ENCODE results near the gene SON.
"Not testable (repeated sequence)": the region's sequence is repeated elsewhere in the genome, so short reads cannot be mapped to it uniquely, and the experiment has no call there.

The SON gene, protein sequence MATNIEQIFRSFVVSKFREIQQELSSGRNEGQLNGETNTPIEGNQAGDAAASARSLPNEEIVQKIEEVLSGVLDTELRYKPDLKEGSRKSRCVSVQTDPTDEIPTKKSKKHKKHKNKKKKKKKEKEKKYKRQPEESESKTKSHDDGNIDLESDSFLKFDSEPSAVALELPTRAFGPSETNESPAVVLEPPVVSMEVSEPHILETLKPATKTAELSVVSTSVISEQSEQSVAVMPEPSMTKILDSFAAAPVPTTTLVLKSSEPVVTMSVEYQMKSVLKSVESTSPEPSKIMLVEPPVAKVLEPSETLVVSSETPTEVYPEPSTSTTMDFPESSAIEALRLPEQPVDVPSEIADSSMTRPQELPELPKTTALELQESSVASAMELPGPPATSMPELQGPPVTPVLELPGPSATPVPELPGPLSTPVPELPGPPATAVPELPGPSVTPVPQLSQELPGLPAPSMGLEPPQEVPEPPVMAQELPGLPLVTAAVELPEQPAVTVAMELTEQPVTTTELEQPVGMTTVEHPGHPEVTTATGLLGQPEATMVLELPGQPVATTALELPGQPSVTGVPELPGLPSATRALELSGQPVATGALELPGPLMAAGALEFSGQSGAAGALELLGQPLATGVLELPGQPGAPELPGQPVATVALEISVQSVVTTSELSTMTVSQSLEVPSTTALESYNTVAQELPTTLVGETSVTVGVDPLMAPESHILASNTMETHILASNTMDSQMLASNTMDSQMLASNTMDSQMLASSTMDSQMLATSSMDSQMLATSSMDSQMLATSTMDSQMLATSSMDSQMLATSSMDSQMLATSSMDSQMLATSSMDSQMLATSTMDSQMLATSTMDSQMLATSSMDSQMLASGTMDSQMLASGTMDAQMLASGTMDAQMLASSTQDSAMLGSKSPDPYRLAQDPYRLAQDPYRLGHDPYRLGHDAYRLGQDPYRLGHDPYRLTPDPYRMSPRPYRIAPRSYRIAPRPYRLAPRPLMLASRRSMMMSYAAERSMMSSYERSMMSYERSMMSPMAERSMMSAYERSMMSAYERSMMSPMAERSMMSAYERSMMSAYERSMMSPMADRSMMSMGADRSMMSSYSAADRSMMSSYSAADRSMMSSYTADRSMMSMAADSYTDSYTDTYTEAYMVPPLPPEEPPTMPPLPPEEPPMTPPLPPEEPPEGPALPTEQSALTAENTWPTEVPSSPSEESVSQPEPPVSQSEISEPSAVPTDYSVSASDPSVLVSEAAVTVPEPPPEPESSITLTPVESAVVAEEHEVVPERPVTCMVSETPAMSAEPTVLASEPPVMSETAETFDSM (N-terminal part only)

GRCh38 chr21:33542640-33543504 lies at the start of gene SON:
Gene SON, plus strand, starts transcription at chr21:33543038. Its CDS starts 55 bp downstream, at chr21:33543093.
- DNase-seq = peak; percentile 90 to 100 (median 99)

DNA sequence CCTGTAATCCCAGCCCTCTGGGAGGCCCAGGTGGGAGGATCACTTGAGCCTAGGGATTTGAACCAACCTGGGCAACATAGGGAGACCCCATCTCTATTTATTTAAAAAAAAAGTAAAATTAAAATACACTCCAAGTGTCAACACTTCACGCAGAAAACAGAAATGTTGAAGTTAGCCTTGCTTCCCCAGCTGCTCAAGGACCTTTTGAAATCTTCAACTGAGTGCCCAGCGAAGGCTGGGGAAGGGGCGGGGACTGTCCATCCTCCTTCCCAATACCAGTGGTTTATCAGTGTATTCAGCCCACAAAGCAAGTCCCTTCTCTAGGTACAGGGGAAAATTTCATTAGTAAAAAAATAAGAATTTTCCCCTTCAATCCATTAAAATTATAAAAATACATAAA lies 49.1 kb upstream of the SON start:
- no peak for DNase-seq

DNA sequence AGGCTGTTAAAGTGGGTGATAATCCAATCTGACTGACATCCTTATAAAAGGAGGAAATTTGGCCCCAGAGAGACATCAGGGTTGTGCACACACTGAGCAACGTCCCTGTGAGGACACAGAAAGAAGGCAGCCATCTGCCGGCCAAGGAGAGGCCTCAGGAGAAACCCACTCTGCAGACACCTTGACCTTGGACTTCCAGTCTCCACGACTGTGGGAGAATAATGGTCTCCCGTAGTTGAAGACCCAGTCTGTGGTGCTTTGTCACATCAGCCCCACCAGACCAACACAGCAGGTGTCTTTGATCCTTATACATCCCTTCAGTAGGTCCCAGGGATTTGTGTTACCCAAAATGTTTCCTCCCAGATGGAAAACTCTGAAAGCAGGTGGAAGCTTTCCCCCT lies 47.1 kb upstream of the SON start:
- DNase-seq = no peak

- DNase-seq = no peak
Observed at GRCh38 chr21:33496345-33496744, 46.5 kb upstream of the SON start.

- DNase-seq = no peak
Observed at GRCh38 chr21:33505833-33506232, 37.0 kb upstream of the SON start.

- DNase-seq = not testable (repeated sequence)
Observed at GRCh38 chr21:33507003-33507402, 35.8 kb upstream of the SON start.

DNA sequence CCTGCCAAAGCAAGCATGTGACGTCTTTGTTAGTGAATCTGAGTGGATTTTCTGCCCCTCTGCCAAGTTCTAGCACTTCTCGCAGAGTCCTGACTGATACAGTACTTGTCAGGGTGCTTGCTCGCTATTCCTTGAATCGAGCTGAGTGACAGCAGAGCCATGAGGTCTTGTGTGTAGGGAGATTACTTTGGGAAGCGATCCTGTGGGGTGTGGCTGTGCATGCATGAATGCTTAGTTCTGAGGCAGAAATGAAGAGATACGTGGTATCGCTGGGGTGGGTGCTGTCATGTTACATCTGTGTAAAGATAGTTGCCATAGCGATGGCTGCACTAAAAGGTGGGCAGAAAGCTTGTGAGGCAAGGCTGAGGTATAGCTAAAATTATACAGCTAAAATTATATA lies 32.0 kb upstream of the SON start:
- peak in 8 of 58 donors; percentile 1 to 45 (median 10) for DNase-seq

DNA sequence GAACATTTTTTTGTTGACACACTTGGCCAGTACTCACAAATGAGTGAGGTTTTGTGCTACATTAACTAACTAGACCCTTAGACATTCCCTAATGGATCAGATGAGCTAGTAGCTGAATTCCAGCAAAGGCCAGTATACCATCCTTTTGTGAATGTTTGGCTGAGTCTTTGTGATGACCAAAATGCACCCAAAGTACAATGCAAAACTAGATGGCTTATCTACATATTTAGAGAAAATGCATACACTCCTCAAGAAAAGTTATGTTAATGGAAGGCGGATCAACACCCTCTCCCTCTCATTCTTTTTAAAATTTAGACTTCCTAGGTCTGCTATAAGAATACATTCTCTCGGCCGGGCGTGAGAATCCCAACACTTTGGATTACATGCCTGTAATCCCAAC lies 31.2 kb upstream of the SON start:
- DNase-seq = no peak

DNA sequence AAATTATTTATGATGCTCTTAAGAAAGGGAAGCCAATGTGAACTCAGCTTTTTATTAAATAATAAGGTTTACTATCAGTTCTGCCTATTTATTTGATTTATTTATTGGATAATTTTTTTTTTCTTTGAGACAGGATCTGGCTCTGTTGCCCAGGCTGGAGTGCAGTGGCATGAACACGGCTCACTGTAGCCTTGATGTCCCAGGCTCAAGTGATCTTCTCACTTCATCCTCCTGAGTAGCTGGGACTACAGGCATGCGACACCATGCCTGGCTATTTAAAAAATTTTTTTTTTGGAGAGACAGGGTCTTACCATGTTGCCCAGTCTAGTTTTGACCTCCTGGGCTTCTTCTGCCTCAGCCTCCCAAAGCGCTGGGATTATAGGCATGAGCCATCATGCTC lies 30.4 kb upstream of the SON start:
- no peak for DNase-seq

GRCh38 chr21:33514229-33514628 lies 28.6 kb upstream of the SON start:
- no peak for DNase-seq

DNA sequence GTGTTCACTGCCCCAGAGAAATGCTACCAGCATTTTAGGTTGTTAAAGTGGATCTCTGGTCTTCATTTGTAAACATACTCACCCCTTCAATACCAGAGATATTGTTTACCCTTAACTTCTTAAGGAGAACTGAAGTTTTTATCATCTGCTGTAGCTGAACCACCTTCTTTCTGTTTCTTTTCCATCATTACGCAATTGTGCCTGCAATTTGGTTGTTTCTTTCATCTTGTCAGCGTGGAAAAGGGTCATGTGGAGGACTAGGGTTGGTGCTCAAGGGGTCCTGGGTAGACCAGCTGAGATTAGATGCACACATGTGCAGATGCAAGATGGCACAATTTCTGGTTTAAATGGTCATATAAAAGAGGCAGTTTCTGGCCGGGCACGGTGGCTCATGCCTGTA lies 23.9 kb upstream of the SON start:
- DNase-seq = no peak

DNA sequence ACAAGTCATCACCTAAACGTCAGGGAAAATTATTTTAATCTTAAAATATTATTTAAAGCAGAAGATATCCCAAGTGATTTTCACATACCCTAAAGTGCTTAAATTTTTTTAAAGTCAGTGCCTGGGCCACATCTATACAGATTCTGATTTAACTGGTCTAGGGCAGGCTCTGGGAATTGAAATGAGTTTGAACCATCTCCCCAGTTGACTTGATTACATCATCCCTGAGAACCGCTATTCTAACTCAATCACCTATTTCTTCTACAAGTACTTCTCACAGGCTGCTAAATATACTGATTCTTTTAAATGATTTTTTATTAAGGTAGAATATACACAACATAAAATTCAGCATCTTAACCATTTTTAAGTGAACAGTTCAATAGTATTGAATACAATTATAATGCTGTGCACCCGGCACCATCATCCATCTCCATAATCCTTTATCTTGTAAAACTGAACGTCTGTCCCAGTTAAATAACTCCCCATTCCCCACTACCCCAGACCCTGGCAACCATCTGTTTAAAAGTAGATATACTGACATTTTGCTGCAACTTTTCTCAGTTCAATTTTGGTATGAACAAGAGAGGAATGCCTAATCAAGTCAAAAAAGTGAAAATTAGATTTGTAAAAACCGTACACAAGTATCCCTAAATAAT lies 20.4 kb upstream of the SON start:
- DNase-seq = no peak

GRCh38 chr21:33522953-33523349 lies 19.9 kb upstream of the SON start:
- DNase-seq = no peak

DNA sequence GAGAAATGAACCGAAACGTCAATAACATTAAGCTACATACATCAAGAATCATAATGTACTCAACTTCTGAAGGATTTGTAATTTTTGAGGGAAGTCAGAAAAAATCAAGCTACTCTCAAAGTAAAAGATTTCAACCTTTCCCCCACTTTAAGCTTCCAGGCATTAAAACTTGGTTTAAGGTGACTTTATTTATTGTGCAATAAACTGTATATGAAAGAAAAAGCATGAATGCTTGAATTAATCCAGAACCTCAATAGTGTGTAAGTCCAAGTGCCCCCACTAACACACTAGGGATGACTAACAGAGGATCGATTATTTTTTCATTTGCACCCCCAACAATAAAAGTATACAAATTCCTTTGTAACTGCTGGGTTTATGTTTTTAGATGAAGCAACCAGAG lies 11.8 kb upstream of the SON start:
- no peak for DNase-seq

GRCh38 chr21:33537212-33537611 lies 5.6 kb upstream of the SON start:
- no peak for DNase-seq

GRCh38 chr21:33539616-33540015 lies 3.2 kb upstream of the SON start:
- no peak for DNase-seq

DNA sequence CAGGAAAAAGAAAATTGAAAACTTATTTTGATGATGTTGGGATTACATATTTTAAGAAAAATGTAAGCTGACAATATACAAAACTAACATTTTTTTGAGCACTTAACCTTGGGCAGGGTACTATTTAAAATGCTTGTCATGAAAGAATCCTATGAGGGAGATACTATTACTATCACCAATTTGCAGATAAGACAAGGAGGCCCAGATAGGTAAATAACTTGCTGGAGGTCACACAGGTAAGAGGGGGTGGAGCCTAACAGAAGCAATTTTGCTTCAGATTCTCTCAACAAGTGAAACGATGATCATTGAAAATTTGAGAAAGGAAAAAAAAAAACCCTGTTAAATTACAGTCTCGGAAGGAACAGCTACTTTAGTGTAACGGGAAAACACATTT lies 2.1 kb upstream of the SON start:
- no peak for DNase-seq

- DNase-seq = peak in 1 of 58 donors; percentile 4
Observed at GRCh38 chr21:33541105-33541711, 1.6 kb upstream of the SON start.

Measured in anterior cingulate cortex (tissue), 58 donors.